IMR-90 (cell line): ENCODE data around the gene RIMS1. TPM values are rescaled to one million over a fixed set of nuclear protein-coding genes. Genes with fewer than 3 reads are reported as not detected.

Source experiments
- ATAC-seq: fragments of 200-7000 bp; cut with Tn5 transposase; 2 replicates; pipeline ENCODE4 v1.9.1; 2020; ENCODE audit warnings: low read depth, mild to moderate bottlenecking, moderate library complexity
- BruUV-seq: library from RNA; stranded (reverse); fragments of 400-500 nt; replicated peaks from 2 replicates; lab custom pipeline; 2021; lab: Mats Ljungman, UMichigan
- CTCF ChIA-PET: fragments of 300-600 bp; formaldehyde crosslinking; extraction: SDS; loops from one replicate; lab custom pipeline; 2021; ENCODE audit warnings: antibody characterized with exemption; lab: Yijun Ruan, JAX
- POLR2A ChIA-PET: fragments of 300-600 bp; sonication (Branson Sonifier 250); formaldehyde crosslinking; loops from one replicate; lab custom pipeline; 2022; ENCODE audit warnings: antibody characterized with exemption; ENCODE audit not compliant: unreplicated experiment; lab: Charles Lee
- DNase-seq: peaks from one replicate; pipeline ENCODE4 v3.0.0; 2013
- H2AFZ ChIP-seq: replicated peaks from 2 replicates; pipeline ENCODE3; 2013; ENCODE audit warnings: low read length, mild to moderate bottlenecking; ENCODE audit not compliant: poor library complexity
- H2AK5ac ChIP-seq: 2 replicates; pipeline ENCODE4 v1.6.1; 2013; ENCODE audit warnings: low read depth, low read length, inconsistent platforms
- H2AK9ac ChIP-seq: replicated peaks from 2 replicates; pipeline ENCODE3; 2013; ENCODE audit warnings: mild to moderate bottlenecking, low read depth, low read length, moderate library complexity; ENCODE audit not compliant: poor library complexity
- H2BK120ac ChIP-seq: 2 replicates; pipeline ENCODE4 v1.6.1; 2013; ENCODE audit warnings: low read depth, low read length, inconsistent platforms
- H2BK15ac ChIP-seq: 3 replicates; pipeline ENCODE4 v1.6.1; 2013; ENCODE audit warnings: low read depth, low read length, inconsistent platforms
- H2BK20ac ChIP-seq: 2 replicates; pipeline ENCODE4 v1.6.1; 2013; ENCODE audit warnings: low read depth, mild to moderate bottlenecking, inconsistent platforms, low read length, moderate library complexity
- H2BK5ac ChIP-seq: 2 replicates; pipeline ENCODE4 v1.6.1; 2013; ENCODE audit warnings: mild to moderate bottlenecking, low read depth, low read length, inconsistent platforms; ENCODE audit not compliant: poor library complexity, severe bottlenecking
- H3K14ac ChIP-seq: replicated peaks from 2 replicates; pipeline ENCODE4 v1.6.1; 2013; ENCODE audit warnings: low read depth, low read length, inconsistent platforms
- H3K18ac ChIP-seq: 2 replicates; pipeline ENCODE4 v1.6.1; 2013; ENCODE audit warnings: low read depth, low read length, control low read depth
- H3K23ac ChIP-seq: 2 replicates; pipeline ENCODE4 v1.6.1; 2013; ENCODE audit warnings: low read depth, low read length, inconsistent platforms
- H3K27ac ChIP-seq: 2 replicates; pipeline ENCODE4 v1.5.1; 2013; ENCODE audit warnings: mild to moderate bottlenecking, control low read depth, low read length; ENCODE audit not compliant: insufficient read depth
- H3K27me3 ChIP-seq: 2 replicates; pipeline ENCODE4 v1.6.1; 2013; ENCODE audit warnings: low read length; ENCODE audit not compliant: control insufficient read depth, insufficient read depth
- H3K36me3 ChIP-seq: 2 replicates; pipeline ENCODE4 v1.6.1; 2013; ENCODE audit warnings: low read length, mixed read lengths; ENCODE audit not compliant: control insufficient read depth, insufficient read depth
- H3K4ac ChIP-seq: 2 replicates; pipeline ENCODE4 v1.6.1; 2013; ENCODE audit warnings: low read depth, low read length, inconsistent platforms
- H3K4me1 ChIP-seq: 2 replicates; pipeline ENCODE4 v1.6.1; 2013; ENCODE audit warnings: low read length, mixed read lengths; ENCODE audit not compliant: control insufficient read depth, insufficient read depth
- H3K4me2 ChIP-seq: 2 replicates; pipeline ENCODE4 v1.6.1; 2013; ENCODE audit warnings: low read depth, mild to moderate bottlenecking, control low read depth, low read length, moderate library complexity
- H3K4me3 ChIP-seq: 2 replicates; pipeline ENCODE4 v1.5.1; 2013; ENCODE audit warnings: low read depth, mild to moderate bottlenecking, control low read depth, low read length, moderate library complexity; ENCODE audit not compliant: insufficient read depth
- H3K56ac ChIP-seq: 2 replicates; pipeline ENCODE4 v1.6.1; 2013; ENCODE audit warnings: low read length, inconsistent platforms; ENCODE audit not compliant: insufficient read depth; ENCODE audit errors: extremely low read depth
- H3K79me1 ChIP-seq, 2 experiments: 2 replicates each; pipeline ENCODE4 v1.6.1; 2013; ENCODE audit warnings: low read length in 2 of 2, inconsistent platforms in 1 of 2, low read depth in 1 of 2
- H3K9ac ChIP-seq: 2 replicates; pipeline ENCODE4 v1.6.1; 2013; ENCODE audit warnings: low read depth, low read length, control low read depth
- H3K9me1 ChIP-seq: 2 replicates; pipeline ENCODE4 v1.6.1; 2013; ENCODE audit warnings: low read length, inconsistent platforms; ENCODE audit not compliant: insufficient read depth
- H3K9me3 ChIP-seq: 2 replicates; pipeline ENCODE4 v1.6.1; 2013; ENCODE audit warnings: low read length; ENCODE audit not compliant: control insufficient read depth, insufficient read depth
- H4K20me1 ChIP-seq: 2 replicates; pipeline ENCODE4 v1.6.1; 2013; ENCODE audit warnings: low read length, inconsistent platforms; ENCODE audit not compliant: insufficient read depth
- H4K5ac ChIP-seq: 2 replicates; pipeline ENCODE4 v1.6.1; 2013; ENCODE audit warnings: mild to moderate bottlenecking, low read depth, low read length, control low read depth
- H4K8ac ChIP-seq, 2 experiments: 2 replicates each; pipeline ENCODE4 v1.6.1; 2013; ENCODE audit warnings: low read depth in 2 of 2, low read length in 2 of 2, control low read depth in 1 of 2, inconsistent platforms in 1 of 2
- H4K91ac ChIP-seq: 2 replicates; pipeline ENCODE4 v1.6.1; 2013; ENCODE audit warnings: low read depth, low read length, inconsistent platforms; ENCODE audit not compliant: insufficient read depth
- BHLHE40 ChIP-seq: fragments of 150-350 bp; IDR thresholded peaks from 2 replicates; pipeline ENCODE4 v1.6.1; 2016; ENCODE audit warnings: mild to moderate bottlenecking, low read depth, low read length
- MAFK ChIP-seq: IDR thresholded peaks from 2 replicates; pipeline ENCODE4 v1.6.1; 2012; ENCODE audit warnings: low read depth, low read length, improper control_type of control experiment
- WGBS, 2 experiments: methylation state at CpG; one replicate each; pipeline versions ENCODE4 v1.1.5 to v1.1.7; 2013; ENCODE audit warnings: missing lambda C conversion rate in 2 of 2; ENCODE audit not compliant: insufficient read length in 1 of 2; ENCODE audit errors: extremely low coverage in 2 of 2; 5-methylcytosine and 5-hydroxymethylcytosine counted together
- dilution Hi-C: fragments of 300-500 bp; cut with HindIII; formaldehyde crosslinking; loops from one replicate; pipeline ENCODE4 v1.14.3; 2018; ENCODE audit warnings: low sequenced_read_pairs; ENCODE audit not compliant: unreplicated experiment
- in situ Hi-C: fragments of 300-500 bp; cut with MboI; formaldehyde crosslinking; loops from 3 replicates; pipeline ENCODE4 v1.14.3; 2019; ENCODE audit warnings: low sequenced_read_pairs, inconsistent platforms, mixed read lengths
- intact Hi-C: fragments of 100-400 bp; cut with micrococcal nuclease; formaldehyde crosslinking; loops from 2 replicates; pipeline ENCODE4 v1.10.0; 2022
- polyA plus RNA-seq, 3 experiments: library from polyadenylated mRNA; depleted of rRNA; stranded (reverse); fragments of >200 nt; gene quantifications; 2 replicates each; pipeline ENCODE4 v1.2.3, GENCODE V29; 2012; ENCODE audit warnings: low replicate concordance in 1 of 3
- total RNA-seq: library from RNA; depleted of rRNA; stranded (reverse); fragments of >200 nt; gene quantifications from 2 replicates; pipeline ENCODE4 v1.2.3, GENCODE V29; 2012

RIMS1 gene
- total and polyA plus RNA-seq, 2 of the 4 experiments (the other 2 are of a cell fraction), result 0.44 to 3.8 TPM

DNA sequence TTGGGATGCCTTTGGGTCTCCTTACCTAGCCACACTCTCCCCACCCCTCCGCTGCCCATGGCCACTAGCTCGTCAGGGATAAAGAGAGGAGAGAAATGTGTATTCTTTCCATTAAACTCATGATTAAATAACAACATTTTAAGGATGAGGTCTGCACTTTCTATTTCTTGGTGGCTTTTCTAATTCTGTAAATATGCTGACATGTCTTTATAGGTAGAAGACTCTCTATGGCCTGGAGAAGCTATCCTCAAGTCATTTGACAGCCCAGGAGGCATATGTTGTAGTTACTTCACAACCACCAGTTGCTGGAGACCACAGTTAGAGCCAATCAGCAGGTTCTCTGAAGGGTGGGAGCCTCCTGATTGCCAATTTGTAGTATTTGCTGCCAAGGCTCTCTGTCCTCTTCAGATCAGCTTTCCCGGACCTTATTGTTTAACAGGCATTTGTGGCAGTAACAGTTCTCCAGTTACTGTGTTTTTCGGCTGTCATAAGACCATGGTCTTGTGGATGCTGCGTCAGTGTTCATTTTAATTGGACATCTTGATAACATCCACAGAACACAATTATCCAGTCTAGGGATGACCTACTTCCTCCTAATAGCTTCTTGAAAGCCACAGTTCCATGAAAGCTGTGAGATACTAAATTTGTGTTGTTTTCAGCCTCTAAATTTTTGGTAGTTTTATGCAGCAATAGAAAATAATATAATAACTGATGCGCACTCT lies 530.6 kb downstream of the RIMS1 start:
- Histone ChIP-seq H3K79me1 (no peaks in the 10 kb centered on the region), H2AK5ac (peak overlapping the region; percentile 25; the same call in 1 of the 2 replicates), H3K9me1 (peaks cover 5% of the 10 kb centered on the region), H3K9me3 (no peaks in the 10 kb centered on the region), H3K9ac (no peak overlapping the region), H3K56ac (no peak overlapping the region), H3K4ac (peak overlapping the region; percentile 27; the same call in 1 of the 2 replicates), H4K5ac (no peak overlapping the region), H3K27me3 (no peaks in the 10 kb centered on the region), H3K4me1 (peaks cover 10% of the 10 kb centered on the region), H3K14ac (peak overlapping the region; percentile 44; the same call in 1 of the 2 replicates), H2BK5ac (peak overlapping the region; percentile 14), H3K27ac (no peak overlapping the region), H2BK20ac (peak overlapping the region; percentile 62; the same call in 1 of the 2 replicates), H2BK15ac (peak overlapping the region; percentile 74; the same call in 1 of the 3 replicates), H4K8ac (no peak overlapping the region; a peak in 2 of 4 replicates), H3K23ac (no peak overlapping the region; the same call in 1 of the 2 replicates), H4K20me1 (no peaks in the 10 kb centered on the region), H3K4me3 (no peak overlapping the region), H2AK9ac (no peak overlapping the region), H3K18ac (peak overlapping the region; percentile 54; the same call in 1 of the 2 replicates), H2BK120ac (peak overlapping the region; percentile 23; the same call in 1 of the 2 replicates), H2AFZ (no peak overlapping the region), H4K91ac (0 out of 2 replicates have a peak overlapping the region, but pooled peaks have one; percentile 27), H3K4me2 (no peak overlapping the region), H3K36me3 (no peaks in the 10 kb centered on the region)
- WGBS, 2 experiments, result 93% methylated on average over 2 of the region's 6 CpGs; no CpG with 5 or more reads in 1 of the 2 experiments
- no peak for ATAC-seq
- dilution Hi-C loops (no loop called here), in situ Hi-C loops (loop anchor here (25.0 kb wide), 1 partner anchor 920 kb away; no protein-coding TSS in a partner anchor), intact Hi-C loops (no loop called here)
- DNase-seq, result no peak
- no TSS peak for BruUV-seq
- POLR2A ChIA-PET, result no interaction called here
- peak; percentile 74 for TF ChIP-seq MAFK
- no peak for TF ChIP-seq BHLHE40
- CTCF ChIA-PET, result interaction anchor here (0.7 to 2.8 kb wide), 3 partner anchors 160 to 167 kb away, joined by 3 to 19 read pairs (median 3); no protein-coding TSS in a partner anchor
